ENCODE results near the gene C1QL2.

C1QL2 gene

DNA sequence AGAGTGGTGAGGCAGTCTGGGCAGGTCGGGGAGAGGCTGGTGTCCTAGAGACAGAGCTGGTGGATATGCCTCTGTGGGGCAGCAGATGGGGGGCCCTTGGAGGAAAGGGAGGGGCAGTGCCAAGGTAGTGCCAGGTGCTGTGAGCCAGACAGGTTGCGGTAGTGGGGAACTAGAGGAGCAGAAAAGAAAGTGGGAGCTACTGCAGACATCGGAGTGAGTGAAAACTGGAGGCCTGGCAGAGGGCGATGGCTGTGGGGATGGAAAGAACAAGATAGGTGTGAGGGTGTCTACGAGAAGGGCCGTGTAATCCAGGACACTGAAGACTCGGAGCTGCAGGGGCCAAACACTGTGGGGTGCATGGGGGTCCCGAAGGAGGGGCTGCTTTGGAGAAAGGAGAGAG is 21.7 kb downstream of the C1QL2 start:
- no peak for DNase-seq

DNA sequence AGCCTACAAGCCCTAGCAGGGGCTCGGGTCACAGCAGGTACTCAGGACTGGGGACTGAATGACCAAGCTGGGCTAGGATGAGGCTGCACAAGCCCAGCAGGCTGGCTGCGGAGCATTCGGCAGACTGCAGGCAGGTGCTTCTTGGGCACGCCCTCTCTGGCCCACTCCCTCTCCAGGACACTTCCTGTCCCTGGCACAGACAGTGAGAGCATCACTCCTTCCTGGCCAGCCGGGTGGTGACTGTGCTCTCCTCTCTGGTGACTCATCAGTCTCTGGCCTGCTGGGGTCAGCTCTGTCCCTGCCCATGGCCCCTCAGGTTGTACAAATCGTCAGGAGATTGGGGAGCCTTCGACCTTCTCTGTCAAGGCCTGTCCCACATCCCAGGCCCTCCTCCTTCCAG is 22.5 kb downstream of the C1QL2 start:
- no peak for DNase-seq

DNA sequence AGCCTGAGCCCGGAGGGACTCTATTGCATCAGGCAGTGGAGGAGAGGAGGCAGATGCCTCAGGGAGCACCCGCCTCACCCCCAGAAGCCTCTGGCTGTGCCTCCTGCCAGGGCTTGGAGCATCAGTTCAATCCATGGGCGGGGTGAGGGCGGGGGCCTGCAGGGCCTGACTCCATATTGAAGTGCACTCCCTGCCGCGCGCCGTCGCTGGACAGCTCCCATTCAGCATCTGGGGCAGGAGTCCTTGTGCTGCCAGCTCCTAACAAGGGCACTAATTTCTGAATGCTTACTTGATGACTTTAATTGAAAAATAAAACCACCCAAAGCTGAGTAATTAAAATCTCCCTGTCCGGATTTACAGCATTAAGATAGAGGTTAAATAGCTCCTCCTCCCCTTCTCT is 23.8 kb downstream of the C1QL2 start:
- DNase-seq = no peak

DNA sequence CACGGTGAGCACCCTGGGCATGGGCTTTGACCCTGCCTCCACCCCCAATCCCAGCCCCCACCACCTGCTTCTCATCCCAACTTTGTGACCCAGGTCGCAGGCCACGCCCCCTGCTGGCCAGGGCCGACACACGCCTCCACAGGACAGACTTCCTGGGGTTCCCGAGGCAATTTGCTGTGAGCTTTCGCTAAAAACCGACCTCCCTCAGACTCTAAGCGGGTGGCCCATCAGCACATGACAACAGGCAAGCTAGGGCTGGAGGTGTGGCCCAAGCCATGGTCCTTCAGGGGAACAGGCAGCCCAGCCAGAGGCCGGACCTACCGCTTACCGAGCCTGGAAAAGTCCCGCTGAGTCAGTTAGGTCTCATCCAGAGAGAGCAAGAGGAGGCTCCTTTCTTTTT is 31.9 kb downstream of the C1QL2 start:
- DNase-seq = no peak

DNA sequence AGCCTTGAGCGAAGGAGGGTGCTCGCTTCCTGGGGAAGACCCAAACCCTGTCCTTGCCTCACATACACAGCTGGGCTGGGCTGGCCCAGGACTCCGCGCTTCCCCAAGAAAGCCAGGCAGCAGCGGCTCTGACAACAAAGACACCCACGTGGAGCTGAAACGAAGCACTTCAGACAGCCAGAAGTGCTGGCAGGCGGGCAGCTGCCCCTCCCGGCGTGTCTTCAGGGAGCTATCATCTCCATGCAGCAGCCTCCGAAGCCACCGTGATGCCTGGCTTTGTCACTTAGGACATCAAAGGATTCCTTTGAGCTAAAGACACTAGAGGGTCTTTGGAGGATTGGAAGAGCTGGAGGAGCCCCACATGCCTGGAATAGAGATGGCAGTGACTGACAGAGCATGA is 35.2 kb downstream of the C1QL2 start:
- no peak for DNase-seq

DNA sequence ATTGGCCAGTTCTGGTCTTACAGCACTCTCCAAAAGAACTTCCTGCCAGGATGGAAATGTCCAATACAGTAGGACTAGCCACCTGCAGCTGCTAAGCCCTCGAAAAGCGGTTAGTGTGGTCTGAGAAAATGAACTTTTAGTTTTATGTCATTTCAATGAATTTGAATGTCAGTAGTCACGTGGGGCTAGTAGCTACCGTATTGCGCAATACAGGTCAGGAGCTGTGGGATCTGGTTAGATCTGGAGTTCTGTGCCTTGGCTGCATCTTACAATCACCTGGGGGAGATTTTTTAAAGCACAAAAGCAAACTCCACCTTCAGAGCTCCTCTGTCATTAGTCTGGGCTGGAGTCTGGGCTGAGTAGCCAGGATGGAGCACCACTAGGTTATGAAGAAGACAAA is 35.9 kb downstream of the C1QL2 start:
- no peak for DNase-seq

DNA sequence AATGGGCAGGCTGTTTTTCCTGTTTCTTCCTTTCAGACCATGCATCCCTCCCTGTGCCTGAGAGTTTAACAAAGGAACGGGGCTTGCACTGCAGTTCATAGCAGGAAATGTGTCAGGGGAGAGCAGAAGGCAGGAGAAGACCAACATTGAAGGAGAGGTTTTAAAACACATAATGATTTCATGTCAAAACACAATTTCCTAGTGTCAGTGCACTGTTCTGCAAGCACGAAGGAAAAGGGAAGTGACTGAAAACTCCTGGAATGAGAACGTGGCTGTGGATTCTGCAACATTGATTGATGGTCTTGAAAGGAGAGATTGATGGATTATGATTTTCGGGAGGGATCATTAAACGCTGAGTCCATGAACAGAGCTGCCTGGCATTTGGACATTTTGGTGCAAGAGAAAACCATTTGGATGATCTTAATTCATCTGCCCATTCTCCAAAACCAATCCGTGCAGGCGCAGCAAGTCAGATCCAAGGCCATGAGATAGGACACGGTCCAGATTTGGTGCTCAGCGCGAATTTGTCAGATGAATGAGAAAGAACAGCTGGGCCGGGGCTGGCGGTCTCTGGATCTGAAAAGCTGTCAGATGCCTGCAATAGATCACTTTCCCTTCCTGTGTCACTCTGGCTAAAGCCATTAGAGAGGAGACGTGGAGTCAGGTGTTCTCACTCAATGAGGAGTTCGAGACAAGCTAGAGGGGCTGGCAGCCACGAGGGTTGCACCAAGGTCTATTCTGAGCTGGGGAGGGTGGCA is 38.4 kb downstream of the C1QL2 start:
- DNase-seq = no peak

DNA sequence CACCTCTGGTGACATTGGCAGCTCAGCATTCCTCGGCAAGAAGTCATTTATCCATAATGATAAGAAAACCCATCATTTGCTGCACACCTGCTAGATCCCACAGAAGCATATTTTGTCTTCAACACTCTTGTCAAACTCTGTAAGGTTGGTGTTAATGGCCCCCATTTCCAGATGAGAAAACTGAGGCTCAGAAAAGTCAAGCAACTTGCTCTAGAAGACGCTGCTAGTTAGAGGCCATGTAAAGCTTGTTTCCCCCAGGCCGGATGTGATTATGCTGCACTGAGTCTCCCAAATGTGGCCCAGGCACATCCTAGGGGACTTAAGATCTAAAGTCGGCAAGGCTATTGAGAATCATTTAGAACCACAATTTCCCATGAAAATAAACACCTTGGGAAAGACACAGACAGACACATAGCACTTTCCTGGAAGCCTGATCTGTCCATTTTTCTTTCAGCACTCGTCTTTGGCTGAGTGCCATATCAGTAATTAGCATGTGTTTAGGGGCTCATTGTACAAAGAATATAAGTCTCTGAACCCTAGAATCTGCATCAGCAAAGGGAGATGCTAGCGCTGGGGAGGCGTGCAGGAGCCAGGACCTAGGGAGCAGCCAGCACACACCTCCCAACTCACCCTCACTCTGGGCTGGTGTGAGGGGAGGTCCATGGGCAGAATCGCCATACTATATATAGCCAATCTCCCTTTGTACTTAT is 39.3 kb downstream of the C1QL2 start:
- DNase-seq = no peak

DNA sequence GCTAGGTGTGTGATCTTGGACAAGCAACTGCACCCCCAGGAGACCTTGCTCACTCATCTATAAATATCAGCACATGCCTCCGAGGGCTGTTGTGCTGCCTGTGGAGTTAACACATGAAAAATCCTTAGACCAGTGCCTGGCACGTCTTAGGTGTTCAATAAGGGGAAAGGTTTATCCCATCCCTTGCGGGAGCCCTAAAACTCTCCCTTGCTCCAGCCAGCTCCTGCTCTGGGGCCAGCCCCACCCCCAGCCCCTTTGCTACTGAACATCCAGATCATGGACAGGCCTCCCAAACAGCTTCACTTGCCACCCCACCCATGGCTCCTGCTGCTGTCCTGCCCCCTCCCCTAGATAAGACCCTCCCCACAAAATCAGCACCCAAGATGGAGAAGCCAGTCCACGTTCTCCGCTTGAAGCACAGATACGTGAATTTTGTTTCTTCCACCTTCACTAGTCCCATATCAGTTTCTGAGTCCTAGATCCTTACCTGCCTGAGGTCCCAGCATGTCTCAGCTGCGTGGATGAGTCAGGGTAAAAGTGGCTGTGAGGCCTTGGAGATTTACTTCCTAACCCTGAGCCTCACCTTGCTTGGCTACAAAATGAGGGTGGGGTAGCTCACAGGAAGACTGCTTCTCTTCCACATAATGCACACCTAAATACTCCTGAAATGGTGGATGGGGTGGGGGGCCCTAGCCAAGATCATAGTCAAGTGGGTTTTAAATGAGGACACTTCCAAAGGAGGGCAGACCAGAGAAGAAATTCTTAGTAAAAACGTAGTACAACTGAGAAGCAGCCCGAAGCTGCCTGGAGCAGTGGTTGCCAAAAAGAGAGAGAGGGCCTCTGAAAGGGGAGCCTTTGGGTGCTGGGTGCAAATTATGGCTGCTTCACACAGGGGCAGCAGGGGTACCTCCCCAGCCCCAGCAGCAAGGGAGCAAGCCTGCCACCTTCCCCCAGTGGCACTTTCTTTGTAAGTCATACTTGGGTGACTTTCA is 40.4 kb downstream of the C1QL2 start:
- no peak for DNase-seq

DNA sequence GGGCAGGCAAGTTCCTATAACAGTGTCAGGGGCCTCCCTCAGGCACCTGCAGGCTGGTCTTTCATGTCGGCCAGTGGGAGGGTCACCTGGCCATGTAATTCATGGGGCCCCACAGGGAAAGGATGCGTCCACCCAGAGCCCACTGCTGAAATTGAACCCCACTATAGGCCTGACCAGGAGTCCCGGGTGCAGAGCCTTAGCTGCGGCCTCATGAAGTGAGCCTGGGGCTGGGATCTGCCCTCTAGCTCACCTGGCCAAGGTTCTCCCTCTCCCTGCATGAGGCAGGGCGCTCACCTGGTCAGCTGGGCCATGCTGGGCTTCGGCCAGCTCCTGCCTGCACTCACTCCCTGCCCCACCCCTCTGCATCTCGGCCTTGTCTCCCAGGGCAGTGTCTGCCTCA is 41.1 kb downstream of the C1QL2 start:
- no peak for DNase-seq

DNA sequence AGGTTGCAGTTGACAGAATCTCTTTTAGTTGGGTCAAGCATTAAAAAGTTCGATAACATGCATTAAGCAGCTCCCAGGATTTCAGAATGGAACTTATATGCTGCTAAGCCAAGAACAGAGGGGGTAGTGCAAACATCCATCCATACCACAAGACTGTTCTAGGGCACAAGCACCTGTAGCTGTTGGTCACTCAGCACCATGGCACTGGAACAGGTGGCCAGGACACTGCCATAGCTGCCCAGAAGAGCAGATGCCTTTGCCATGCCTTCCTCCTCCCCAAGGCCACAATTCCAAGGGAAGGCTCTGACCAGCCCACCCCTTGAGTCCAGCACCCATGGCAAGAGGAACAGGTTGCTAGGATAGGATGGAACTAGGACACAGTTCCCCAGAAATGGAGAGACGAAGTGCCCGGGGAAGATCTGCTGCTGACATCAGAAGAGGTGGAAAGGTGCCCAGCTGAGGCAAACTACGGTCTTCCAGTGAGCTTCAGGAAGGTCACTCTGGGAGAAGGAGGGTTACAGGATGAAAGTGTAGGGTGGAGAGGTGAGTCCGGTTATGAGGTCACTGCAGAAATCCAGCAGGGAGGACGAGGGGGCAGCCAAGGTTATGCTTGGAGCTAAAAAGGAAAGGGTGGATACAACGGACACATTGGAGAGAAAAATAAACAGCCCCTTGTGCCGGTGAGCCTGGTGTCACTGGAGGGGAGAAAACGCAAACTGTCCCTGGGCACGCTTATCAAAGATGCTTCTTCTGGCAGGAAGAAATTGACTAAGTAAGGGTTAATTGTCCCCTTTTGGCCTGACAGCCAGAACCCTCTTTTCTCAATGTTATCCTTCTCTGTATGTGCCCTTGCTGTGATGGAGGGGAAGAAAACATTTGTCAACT is 41.9 kb downstream of the C1QL2 start:
- DNase-seq = no peak

DNA sequence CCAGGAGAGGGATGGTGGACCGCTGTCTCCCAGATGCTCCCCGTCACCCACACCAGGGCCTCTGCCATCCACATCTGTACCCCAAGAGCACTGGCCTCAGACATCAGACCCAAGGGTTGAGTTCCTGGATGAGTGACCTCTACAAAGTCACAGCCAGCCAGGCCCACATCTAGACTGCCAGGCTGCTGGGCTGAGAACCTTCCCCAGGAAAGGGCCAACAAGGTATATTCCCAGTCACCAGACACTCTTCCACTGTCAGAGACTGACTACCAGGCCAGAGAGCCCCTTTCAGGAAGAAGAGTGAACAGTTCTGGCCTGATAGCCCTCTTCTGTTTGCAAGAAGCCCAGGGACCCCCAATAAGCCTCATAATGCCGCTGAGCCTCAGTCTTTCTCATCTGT is 44.3 kb downstream of the C1QL2 start:
- DNase-seq = no peak

DNA sequence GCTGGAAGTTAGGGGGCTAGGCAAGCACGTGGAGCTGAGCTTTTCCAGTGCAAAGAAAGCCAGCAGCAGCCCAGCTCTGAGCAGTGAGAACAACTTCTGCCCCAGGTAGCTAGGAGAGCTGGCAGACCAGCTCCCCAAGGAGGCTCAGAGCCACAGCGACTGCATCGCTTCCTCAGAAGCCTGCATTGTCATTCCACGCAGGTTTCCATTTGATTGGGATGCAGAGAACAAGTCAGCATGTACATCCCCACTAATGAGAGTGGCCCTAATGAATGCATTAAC is 45.1 kb downstream of the C1QL2 start:
- DNase-seq = no peak

DNA sequence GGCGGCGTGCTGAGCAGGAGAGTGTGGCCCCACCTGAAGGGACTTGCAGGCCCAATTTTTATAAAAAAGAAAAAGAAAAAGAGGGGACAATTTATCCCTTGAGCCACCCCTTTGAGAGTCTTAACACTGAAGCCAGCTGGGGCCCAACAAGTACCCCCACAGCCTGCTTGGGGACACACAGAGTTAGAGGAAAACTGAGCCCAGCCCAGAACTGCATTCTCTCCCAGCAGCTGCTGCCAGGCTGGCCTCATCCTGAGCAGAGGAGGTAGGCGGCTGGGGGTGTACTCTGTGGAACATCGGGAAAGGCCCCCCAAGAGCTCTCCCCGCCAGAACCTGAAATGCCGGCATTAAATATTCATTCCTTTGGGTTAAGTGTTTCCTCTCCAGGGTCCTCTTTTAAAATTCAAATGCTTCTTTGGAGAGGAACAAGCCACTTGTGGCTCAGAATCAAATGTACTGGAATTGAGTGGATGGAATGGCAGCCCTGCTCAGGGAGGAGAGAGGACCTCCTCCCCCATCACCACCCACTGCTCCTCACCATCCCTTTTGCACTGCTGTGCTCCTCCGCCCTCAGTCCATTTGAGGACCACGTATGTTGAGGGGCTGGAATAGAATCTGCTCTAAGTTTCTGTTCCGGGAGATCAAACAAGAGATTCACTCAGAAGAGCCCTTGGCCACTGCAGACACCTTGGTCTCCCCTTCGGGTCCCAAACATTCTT is 45.6 kb downstream of the C1QL2 start:
- DNase-seq = no peak

DNA sequence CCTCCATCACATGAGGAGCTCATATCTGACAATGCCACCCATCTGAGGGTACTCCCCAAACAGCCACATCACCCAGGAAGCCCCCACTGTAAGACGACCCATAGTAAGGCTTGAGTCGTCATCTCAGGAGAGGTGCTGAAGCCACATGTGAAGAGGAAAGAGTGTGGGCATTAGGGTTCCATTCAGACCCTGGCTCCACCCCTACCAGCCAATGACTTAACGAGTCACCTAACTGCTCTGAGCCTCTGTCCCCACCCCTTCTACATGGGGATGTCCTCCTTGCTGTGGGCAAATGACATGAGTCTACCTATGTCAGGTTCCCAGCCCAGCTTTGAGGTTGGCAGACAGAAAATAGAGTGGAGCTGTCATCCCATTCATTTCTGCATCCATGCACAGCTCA is 46.3 kb downstream of the C1QL2 start:
- DNase-seq = no peak

DNA sequence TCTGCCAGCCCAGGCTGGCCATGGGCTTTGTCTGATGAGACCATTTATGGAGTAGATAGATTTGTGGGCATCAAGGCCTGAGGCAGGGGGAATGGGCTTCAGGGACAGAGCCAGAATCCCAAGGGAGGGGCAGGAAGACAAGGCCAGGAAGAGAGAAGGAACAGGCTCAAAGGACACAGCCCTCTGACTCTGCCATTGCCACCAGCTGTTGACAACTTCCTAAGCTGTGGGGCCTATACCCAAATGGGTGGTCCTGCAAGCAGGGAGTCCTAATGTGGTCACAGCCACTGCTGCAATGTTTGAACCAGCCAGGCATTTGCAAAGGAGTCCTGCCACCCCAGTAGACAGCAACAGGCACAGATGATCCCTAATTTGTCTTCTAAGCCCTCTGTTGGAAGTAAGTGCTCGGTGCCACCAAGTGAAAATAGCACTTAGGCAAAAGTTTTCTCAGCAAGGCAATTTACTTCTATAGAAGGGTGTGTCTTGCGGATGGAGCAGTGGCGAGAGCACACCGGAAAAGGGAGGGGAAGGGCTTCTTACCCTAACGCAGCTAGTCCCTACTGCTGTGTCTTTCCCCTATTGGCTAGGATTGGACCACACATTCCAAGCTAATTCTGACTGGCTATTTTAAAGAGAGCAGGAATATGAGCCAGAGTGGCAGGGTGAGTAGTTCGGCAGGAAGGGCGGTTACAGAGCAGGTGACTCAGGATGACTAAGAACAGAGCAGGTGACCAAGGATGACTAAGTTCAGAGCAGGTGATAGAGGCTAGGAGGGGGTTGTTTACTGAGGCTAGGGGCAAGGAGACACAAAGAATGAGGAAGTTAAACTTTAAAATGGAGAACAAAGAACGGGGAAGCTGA is 47.2 kb downstream of the C1QL2 start:
- no peak for DNase-seq

DNA sequence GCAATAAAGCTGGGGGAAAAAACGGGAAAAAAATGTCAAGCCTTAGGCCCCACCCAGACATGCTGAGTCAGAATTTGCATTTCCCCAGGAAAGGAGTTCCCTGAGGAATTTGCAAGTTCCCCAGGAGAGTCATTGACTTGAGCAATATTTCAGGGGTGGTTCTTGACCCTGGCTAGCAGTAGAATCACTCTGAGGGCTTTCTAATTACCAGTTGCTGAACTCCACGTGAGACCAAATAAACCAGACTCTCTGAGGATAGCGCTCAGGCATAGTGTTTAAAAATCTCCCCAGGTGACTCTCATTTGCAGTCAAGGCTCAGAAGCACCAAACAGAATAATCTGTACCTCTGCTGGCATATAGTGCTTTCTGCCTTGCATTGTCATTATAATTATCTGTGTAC is 48.7 kb downstream of the C1QL2 start:
- no peak for DNase-seq

DNA sequence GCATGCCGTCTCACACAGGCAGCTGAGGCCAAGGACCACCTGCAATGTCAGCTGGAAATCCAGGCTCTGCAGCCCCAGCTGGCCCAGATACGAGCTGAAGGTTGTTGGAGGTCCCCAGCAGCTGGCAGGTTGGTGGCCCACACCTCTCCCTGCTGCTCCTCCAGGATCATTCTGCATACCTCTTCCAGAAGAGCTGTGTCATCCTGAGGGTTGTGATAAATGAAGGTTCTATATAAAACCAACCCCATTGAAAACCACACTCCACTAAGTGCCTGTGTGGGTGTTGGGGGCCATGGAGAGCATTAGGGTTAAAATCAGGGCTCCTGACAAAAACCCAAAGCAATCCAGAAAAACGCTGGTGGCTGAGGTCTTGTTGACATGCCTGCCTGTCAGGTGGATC is 50.4 kb downstream of the C1QL2 start:
- DNase-seq = no peak

DNA sequence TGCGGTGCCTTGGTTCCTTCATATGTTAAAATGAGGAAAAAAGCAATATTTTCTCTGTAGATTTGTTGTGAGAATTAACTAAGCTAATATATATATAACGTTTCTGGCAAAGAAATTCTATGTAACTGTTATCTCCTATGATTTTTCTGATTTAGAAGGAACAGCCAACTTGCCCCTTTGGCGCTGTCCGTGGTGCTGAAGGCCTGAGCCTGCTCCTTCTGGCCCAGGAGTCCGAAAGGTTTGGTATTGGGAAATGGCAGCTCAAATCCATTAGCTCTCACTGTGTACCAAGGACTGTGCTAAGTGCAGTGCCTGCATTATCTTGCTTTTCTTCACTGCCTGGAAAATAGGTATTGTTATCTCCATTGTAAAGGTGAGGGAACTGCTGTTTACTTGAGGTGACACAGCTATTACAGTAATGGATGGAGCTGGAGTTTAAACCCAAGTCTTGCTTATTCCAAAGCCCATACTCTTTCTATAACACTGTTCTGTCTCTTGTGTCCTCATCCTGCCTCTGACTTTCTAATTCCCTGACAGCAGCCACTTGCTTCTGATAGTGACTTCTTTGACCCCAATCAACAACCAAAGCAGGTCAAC is 52.2 kb downstream of the C1QL2 start:
- DNase-seq = peak; percentile 70
